ENCODE data around the gene CENPH.
"Not testable (repeated sequence)": the region's sequence is repeated elsewhere in the genome, so short reads cannot be mapped to it uniquely, and the experiment has no call there.

The CENPH gene

GRCh38 chr5:69209602-69210001, 20.2 kb downstream of the CENPH start:
- DNase-seq: no peak

DNA sequence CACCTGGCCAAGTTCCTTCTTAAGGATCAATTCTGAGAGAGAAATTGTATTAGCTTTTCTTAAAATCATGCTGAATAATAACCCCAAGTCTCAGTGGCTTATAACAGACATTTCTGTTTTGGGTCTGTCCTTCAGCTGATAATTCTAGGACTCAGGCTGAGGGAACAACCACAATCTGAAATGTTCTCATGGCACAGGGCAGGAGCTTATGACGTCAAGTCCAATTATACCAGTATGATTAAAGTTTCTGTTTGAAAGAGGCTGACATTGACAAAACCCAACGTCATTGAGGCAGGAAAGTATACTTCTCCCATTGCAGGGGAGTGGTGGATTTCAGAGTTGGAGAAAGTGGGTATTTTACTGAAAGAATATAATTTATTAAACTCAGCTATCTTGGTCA, 21.8 kb downstream of the CENPH start:
- DNase-seq: no peak

- DNase-seq: no peak
Observed at GRCh38 chr5:69212022-69212421, 22.6 kb downstream of the CENPH start.

GRCh38 chr5:69213513-69214215, 24.3 kb downstream of the CENPH start:
- no peak for DNase-seq

- no peak for DNase-seq
Observed at GRCh38 chr5:69217151-69217511, 27.7 kb downstream of the CENPH start.

DNA sequence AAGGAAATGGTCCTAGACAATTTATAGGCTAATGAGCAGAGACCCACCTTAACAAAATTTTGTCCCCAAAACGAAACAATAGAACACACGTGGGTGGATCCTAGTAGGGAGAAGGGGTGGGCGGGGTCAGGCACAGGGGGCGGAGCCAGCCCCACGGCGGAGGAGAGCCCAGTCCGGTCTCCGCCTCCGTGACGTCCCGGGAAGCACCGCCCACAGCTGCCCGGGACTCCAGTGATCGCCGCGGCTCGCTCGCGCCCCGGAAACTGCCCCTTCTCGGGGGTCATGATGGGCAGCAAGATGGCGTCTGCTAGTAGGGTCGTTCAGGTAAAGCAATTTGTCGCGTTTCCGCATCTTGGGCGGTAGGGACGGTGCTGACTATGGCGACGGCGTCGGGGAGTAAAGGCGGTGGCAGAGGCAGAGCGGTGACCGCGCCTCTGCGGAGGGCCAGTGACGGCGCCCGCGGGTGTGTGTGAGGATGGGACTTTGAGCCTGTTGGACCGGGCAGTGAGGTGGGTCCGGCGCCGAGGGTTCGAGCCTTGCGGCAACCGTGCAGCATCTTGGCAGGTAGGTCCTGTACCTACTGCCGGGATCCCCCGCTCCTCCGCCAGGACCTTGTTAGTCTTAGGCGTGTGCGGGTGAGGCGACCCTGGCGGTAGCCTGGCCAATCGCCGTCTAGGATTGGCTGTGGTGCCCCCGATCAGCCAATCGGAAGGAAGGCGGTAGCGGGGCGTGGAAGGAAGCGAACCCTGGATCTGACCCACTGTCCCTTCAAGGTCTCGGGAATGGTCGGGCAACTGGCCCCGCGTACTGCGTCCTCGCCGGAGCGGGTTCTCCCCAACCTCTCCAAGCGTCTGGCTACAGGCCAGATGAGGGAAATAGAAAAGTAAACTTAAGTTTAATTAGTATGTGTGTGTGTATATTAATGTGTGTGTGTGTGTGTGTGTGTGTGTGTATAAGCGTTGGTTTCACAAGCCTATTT, 28.5 kb downstream of the CENPH start:
- DNase-seq: peak; percentile 54 to 98 (median 93)

GRCh38 chr5:69219939-69220338, 30.6 kb downstream of the CENPH start:
- DNase-seq: no peak

DNA sequence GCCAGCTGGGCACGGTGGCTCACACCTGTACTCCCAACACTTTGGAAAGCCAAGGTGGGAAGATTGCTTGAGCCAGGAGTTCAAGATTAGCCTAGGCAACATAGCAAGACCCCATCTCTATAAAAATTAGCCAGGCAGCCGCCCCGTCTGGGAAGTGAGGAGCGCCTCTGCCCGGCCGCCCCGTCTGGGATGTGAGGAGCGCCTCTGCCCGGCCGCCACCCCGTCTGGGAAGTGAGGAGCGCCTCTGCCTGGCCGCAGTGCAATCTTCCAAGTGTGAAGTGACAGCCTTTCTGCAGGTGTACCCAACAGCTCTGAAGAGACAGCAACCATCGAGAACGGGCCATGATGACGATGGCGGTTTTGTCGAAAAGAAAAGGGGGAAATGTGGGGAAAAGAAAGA, 31.0 kb downstream of the CENPH start:
- not testable (repeated sequence) for DNase-seq

- not testable (repeated sequence) for DNase-seq
Observed at GRCh38 chr5:69220833-69221232, 31.4 kb downstream of the CENPH start.

- no peak for DNase-seq
Observed at GRCh38 chr5:69224520-69224919, 35.1 kb downstream of the CENPH start.

DNA sequence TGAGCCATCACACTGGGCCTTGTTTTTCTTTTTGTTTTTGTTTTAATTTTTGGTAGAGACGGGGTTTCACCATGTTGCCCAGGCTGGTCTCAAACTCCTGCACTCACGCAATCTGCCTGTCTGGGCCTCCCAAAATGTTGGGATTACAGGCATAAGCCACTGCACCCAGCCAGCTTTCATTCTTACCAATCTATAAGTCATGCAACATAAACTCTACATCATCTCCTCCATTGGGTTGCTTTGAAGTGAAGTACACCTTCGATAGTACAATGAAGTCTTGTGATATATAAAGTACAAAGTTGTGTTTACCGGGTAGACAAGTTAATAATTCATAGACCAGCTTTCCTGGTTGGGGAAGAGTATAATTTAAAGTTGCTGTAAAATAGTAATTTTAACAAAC, 36.5 kb downstream of the CENPH start:
- no peak for DNase-seq

DNA sequence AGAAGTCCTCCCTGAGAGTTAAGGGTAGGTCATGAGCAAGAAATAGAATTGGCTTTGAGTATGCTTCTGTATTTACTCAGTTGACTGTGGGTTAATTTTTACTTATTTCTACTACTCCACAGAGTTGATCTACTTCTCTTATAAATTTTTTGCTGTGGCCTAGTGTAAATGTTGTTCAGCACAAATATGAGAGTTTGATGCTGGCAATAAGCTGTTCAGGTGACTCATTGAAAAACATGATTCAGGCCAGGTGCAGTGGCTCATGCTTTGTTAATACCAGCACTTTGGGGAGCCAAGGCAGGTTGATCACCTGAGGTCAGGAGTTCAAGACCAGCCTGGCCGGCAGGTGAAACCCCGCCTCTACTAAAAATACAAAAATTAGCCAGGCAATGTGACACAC, 40.8 kb downstream of the CENPH start:
- no peak for DNase-seq

DNA sequence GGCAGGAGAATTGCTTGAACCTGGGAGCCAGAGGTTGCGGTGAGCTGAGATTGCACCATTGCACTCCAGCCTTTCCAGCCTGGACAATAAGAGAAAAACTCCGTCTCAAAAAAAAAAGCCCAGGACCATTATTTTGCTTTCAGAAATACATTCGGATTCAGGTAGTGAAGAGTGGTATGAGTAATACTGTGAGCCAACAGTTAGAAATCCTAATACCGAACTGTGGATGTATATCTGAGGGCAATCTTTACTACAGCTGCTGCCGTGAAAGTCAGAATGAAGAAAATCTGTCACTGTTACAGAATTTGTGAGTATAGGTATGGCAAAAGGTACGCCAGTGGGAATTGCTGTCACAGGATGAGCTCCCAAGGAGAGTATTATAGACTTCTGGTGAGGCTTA, 41.9 kb downstream of the CENPH start:
- DNase-seq: no peak

- DNase-seq: peak in 27 of 58 donors; percentile 1 to 41 (median 9)
Observed at GRCh38 chr5:69231851-69232250, 42.5 kb downstream of the CENPH start.

GRCh38 chr5:69234457-69235268, 45.3 kb downstream of the CENPH start, which contains the start of gene CDK7:
TSS of gene CDK7 (plus strand) at chr5:69234886. CDS start at chr5:69234976, 90 bp downstream.
- peak; percentile 54 to 96 (median 88) for DNase-seq

- not testable (repeated sequence) for DNase-seq
Observed at GRCh38 chr5:69236733-69237132, 47.4 kb downstream of the CENPH start.

GRCh38 chr5:69237877-69238276, 48.5 kb downstream of the CENPH start:
- DNase-seq: no peak

- no peak for DNase-seq
Observed at GRCh38 chr5:69238760-69239251, 49.4 kb downstream of the CENPH start.

DNA sequence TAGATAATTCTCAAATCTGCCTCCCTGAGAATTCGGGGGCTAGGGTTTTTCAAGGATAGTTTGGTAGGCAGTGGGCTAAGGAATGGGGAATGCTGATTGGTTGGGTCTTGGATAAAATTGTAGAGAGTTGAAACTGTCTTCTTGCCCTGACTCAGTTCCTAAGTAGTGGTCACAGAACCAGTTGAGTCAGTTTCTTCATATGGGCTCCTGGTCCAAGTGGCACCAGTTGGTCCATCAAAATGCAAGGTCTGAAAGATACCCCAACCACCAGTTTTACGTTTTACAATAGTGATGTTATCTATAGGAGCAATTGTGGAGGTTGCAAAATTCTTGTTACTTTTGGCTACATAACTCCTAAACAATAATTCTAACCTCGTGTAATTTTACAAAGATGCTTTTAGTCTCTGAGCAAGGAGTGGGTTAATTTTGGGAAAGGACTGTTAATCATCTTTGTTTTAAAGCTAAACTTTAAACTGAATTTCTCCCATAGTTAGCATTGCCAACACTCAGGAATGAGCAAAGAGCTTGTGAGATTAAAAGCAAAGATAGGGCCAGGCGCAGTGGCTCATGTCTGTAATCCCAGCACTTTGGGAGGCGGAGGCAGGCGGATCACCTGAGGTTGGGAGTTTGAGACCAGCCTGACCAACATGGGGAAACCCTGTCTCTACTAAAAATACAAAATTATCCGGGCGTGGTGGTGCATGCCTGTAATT, 53.0 kb downstream of the CENPH start:
- DNase-seq: no peak

- no peak for DNase-seq
Observed at GRCh38 chr5:69245031-69245430, 55.6 kb downstream of the CENPH start.

- DNase-seq: no peak
Observed at GRCh38 chr5:69248019-69248418, 58.6 kb downstream of the CENPH start.
